Activated CD4-positive, alpha-beta T cell treated with anti-CD3 and anti-CD28 coated beads for 36 hours (primary cell): Measurements from ENCODE around the gene TYK2. TPM values are rescaled to one million over a fixed set of nuclear protein-coding genes. Genes with fewer than 3 reads are reported as not detected.
A peak's percentile ranks its signal among the peaks of the same experiment; 100 is the strongest.

ENCODE experiments used
- ATAC-seq: fragments of 200-7000 bp; cut with Tn5 transposase; one replicate; pipeline ENCODE4 v1.10.0; 2021; ENCODE audit warnings: mild to moderate bottlenecking, moderate library complexity
- CTCF ChIA-PET: fragments of 350-600 bp; sonication (Branson Sonifier 250); formaldehyde crosslinking; loops from one replicate; lab custom pipeline; 2021; ENCODE audit warnings: antibody characterized with exemption; lab: Charles Lee
- POLR2A ChIA-PET: fragments of 350-600 bp; sonication (Branson Sonifier 250); formaldehyde crosslinking; loops from one replicate; lab custom pipeline; 2021; ENCODE audit warnings: antibody characterized with exemption, inconsistent platforms; lab: Charles Lee
- DNase-seq: peaks from one replicate; pipeline ENCODE4 v3.0.0-alpha.2; 2020
- H3K27ac Mint-ChIP-seq: one replicate; pipeline ENCODE4 v1.8.0; 2021; ENCODE audit warnings: mixed read lengths
- H3K27me3 Mint-ChIP-seq: one replicate; pipeline ENCODE4 v1.8.0; 2021; ENCODE audit warnings: mixed read lengths
- H3K36me3 Mint-ChIP-seq: one replicate; pipeline ENCODE4 v1.8.0; 2021; ENCODE audit warnings: low read depth, mixed read lengths
- H3K4me1 Mint-ChIP-seq: one replicate; pipeline ENCODE4 v1.8.0; 2021; ENCODE audit warnings: mixed read lengths
- H3K4me3 Mint-ChIP-seq: one replicate; pipeline ENCODE4 v1.8.0; 2021; ENCODE audit warnings: mild to moderate bottlenecking, moderate library complexity, mixed read lengths
- H3K9me3 Mint-ChIP-seq: one replicate; pipeline ENCODE4 v1.8.0; 2021; ENCODE audit warnings: low read depth, mixed read lengths
- intact Hi-C, 2 experiments: fragments of 100-400 bp; cut with DNase I in 1 of 2; cut with micrococcal nuclease in 1 of 2; formaldehyde crosslinking; loops; one replicate each; pipeline versions ENCODE4 v1.14.2 to v1.15.1; 2022 to 2024; cut with DNase I, micrococcal nuclease
- total RNA-seq, 2 experiments: library from RNA; stranded (reverse); gene quantifications; one replicate each; pipeline ENCODE4 v1.2.3, GENCODE V29; 2021

TYK2 gene
- total RNA-seq, 2 experiments from 2014 or later = 151 to 197 TPM

DNA sequence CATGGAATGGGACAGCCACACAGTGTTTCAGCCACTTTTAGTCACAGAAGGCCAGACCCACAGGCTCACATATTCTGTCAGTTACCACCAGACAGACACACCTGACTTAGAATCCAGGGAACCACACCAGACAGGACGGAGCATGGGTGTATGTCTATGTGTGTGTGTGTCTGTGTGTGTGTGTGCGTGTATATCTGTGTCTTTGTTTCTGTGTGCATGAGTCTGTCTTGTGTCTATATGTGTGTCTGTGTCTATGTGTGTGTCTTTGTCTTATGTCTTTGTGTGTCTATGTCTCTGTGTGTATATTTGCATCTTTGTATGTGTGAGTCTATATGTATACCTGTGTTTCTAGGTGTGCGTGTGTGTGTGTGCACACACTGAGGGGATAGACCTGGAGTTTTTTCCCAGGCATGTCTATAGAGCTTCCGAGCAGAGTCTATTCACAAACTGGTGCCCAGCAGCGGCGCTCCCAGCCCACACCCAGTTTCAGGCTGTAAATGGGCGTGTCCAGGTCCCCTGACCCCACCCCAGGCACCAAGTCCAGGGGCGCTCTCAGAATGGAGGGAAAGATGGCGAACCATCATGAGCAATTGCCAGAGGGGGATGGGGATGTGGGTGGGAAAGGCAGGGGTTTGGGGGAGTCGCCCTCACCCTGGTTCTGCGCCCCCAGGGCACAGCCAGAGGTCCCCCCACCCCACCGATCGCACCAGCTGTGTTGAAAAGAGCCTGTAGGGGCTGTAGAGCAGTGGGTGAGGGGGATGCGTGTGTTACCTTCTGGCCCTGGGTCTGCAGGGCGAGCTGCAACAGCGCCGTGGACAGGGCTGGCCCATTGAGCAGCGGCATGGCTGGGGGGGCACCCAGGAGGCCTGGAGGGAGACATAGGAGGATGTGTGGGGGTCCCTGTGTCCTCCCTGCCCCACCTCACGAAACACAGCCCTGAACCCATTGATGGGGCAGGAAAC is 58.2 kb downstream of the TYK2 start:
- ChIA-PET POLR2A (no interaction called here), CTCF (no interaction called here)
- Mint-ChIP-seq H3K4me1 (no peaks in the 10 kb centered on the region), H3K27me3 (no peaks in the 10 kb centered on the region), H3K9me3 (no peaks in the 10 kb centered on the region), H3K4me3 (no peak overlapping the region), H3K36me3 (peaks cover 28% of the 10 kb centered on the region), H3K27ac (no peak overlapping the region)
- DNase-seq (no peak), ATAC-seq (no peak)
- intact Hi-C loops = no loop called here

- Mint-ChIP-seq H3K9me3 (no peaks in the 10 kb centered on the region), H3K4me3 (no peak overlapping the region), H3K27ac (no peak overlapping the region), H3K4me1 (no peaks in the 10 kb centered on the region), H3K36me3 (peaks cover 31% of the 10 kb centered on the region), H3K27me3 (no peaks in the 10 kb centered on the region)
- ChIA-PET CTCF (no interaction called here), POLR2A (no interaction called here)
- intact Hi-C loops = no loop called here
- ATAC-seq (no peak), DNase-seq (no peak)
Measured at GRCh38 chr19:10321417-10321797, 59.0 kb downstream of the TYK2 start.

DNA sequence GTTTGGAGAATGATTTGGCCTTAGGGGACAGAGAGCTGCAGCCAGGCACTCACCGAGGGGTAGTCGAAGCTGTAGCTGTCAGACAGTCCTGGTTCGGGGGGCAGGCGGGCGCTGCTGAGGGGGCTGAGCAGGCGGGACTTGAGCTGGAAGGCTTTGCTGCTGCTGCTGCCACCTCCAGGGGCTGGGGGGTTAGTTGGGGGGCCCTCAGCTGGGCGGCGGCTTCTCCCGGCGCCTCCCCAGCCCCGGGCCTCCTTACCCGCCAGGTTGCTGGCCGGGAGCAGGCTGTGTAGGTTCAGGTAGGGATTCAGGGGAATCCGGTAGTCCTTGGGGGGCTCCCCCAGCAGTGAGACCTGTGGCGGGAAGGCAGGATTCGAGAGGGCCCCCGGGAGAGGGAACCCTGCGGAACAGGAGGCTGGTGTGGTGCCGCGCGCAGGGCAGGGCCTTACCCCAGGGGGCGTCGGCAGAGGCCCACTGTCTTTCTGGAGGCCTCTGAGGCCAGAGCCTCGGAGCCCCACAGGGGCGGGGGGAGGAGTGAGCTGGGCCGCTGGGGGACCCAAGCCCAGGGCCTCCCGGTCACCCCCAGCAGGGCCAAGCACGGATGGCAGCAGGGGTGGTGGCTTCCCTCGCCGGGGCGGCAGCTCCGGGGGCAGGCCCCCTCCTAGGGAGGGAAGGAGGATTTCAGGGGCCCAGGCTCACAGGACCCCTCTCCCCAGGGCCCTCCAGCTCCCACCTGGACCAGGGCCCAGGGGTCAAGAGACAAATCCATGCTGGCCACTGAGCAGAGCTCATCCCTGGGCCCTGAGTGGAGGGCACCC is 59.6 kb downstream of the TYK2 start:
- no peak for DNase-seq
- Mint-ChIP-seq H3K4me1 (peaks cover 6% of the 10 kb centered on the region), H3K4me3 (no peak overlapping the region), H3K27me3 (no peaks in the 10 kb centered on the region), H3K36me3 (peaks cover 37% of the 10 kb centered on the region), H3K27ac (no peak overlapping the region), H3K9me3 (no peaks in the 10 kb centered on the region)
- CTCF ChIA-PET = no interaction called here
- intact Hi-C loops = no loop called here
- POLR2A ChIA-PET = no interaction called here
- no peak for ATAC-seq

- no peak for ATAC-seq
- Mint-ChIP-seq H3K4me3 (no peak overlapping the region), H3K27me3 (no peaks in the 10 kb centered on the region), H3K9me3 (no peaks in the 10 kb centered on the region), H3K36me3 (peaks cover 37% of the 10 kb centered on the region), H3K4me1 (peaks cover 16% of the 10 kb centered on the region), H3K27ac (no peak overlapping the region)
- no peak for DNase-seq
- intact Hi-C loops = no loop called here
- ChIA-PET CTCF (no interaction called here), POLR2A (interaction anchor here (0.9 to 1.8 kb wide), 3 partner anchors 15 to 61 kb away, joined by 3 to 7 read pairs (median 5); partner anchors contain the start of gene TYK2)
Measured at GRCh38 chr19:10318807-10319682, 61.3 kb downstream of the TYK2 start.

- Mint-ChIP-seq H3K27ac (no peak overlapping the region), H3K4me1 (peaks cover 16% of the 10 kb centered on the region), H3K9me3 (no peaks in the 10 kb centered on the region), H3K36me3 (peaks cover 36% of the 10 kb centered on the region), H3K4me3 (no peak overlapping the region), H3K27me3 (no peaks in the 10 kb centered on the region)
- intact Hi-C loops = loop anchor here in 1 of 2 experiments (2.0 kb wide), 1 partner anchor 57 kb away; no protein-coding TSS in a partner anchor
- ChIA-PET POLR2A (interaction anchor here (1.0 to 1.8 kb wide), 2 partner anchors 16 to 44 kb away, joined by 5 to 7 read pairs; no protein-coding TSS in a partner anchor), CTCF (no interaction called here)
- ATAC-seq (no peak), DNase-seq (no peak)
Measured at GRCh38 chr19:10317857-10318462, 62.4 kb downstream of the TYK2 start.

DNA sequence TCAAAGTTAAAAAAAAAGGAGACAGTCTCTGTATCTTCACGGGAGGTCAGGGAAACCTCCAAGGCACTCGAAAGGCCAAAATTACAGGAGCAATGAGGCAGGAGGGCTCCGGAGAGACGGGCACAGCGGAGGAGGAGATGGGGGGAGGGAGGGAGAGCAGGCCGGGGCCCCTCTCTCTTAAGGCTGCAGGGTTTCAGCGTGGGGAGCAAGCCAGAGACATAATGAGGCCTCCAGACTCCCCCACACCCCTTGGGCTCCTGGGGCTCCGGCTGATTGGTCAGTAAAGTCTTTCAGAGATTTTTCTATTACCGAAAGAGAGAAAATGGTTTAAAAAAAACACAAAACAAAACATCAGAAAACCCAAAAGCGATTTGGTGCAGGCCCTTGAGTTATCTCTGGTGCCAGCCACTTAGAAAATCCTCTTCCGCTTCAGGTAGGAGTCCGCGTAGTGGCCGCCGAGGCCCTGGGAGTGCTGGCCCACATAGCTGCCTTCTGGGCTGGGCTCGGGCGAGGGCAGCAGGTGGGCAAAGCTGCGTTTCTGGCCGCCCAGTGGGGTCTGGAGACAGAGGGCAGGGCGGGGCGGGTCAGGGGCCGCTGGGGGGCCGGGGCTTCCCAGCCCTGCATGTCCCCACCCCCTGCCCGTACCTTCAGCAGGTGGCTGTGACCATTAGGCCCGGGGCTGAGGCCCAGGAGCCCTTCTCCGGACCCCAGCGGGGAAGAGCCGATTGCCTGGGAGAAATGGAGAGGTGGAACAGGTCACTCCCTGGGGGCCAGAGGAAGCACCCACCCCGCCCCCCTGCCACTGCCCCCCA is 63.1 kb downstream of the TYK2 start:
- ChIA-PET POLR2A (interaction anchor here (0.6 to 1.5 kb wide), 3 partner anchors 7 to 108 kb away, joined by 3 to 5 read pairs (median 5); no protein-coding TSS in a partner anchor), CTCF (interaction anchor here (0.9 kb wide), 1 partner anchor 81 kb away, joined by 5 read pairs; no protein-coding TSS in a partner anchor)
- peaks cover 39% of the 10 kb centered on the region for H3K36me3 Mint-ChIP-seq
- ATAC-seq (no peak), DNase-seq (no peak)
- no peak overlapping the region for H3K27ac Mint-ChIP-seq
- peaks cover 16% of the 10 kb centered on the region for H3K4me1 Mint-ChIP-seq
- H3K9me3 Mint-ChIP-seq = no peaks in the 10 kb centered on the region
- intact Hi-C loops = loop anchor here in 1 of 2 experiments (2.0 kb wide), 1 partner anchor 56 kb away; no protein-coding TSS in a partner anchor
- H3K27me3 Mint-ChIP-seq = no peaks in the 10 kb centered on the region
- no peak overlapping the region for H3K4me3 Mint-ChIP-seq

- ATAC-seq (no peak), DNase-seq (peak; percentile 20)
- no peaks in the 10 kb centered on the region for H3K9me3 Mint-ChIP-seq
- no peaks in the 10 kb centered on the region for H3K27me3 Mint-ChIP-seq
- peak overlapping the region; percentile 89 for H3K4me3 Mint-ChIP-seq
- intact Hi-C loops = loop anchor here in 1 of 2 experiments (2.0 kb wide), 1 partner anchor 56 kb away; no protein-coding TSS in a partner anchor
- POLR2A ChIA-PET = interaction anchor here (0.6 to 1.5 kb wide), 3 partner anchors 8 to 107 kb away, joined by 3 to 5 read pairs (median 5); no protein-coding TSS in a partner anchor
- peaks cover 33% of the 10 kb centered on the region for H3K36me3 Mint-ChIP-seq
- CTCF ChIA-PET = interaction anchor here (0.9 kb wide), 1 partner anchor 80 kb away, joined by 5 read pairs; no protein-coding TSS in a partner anchor
- peak overlapping the region; percentile 58 for H3K27ac Mint-ChIP-seq
- H3K4me1 Mint-ChIP-seq = peaks cover 16% of the 10 kb centered on the region
Measured at GRCh38 chr19:10316229-10317044, 63.9 kb downstream of the TYK2 start.

- DNase-seq (peak; percentile 95), ATAC-seq (peak; percentile 94)
- peaks cover 16% of the 10 kb centered on the region for H3K4me1 Mint-ChIP-seq
- ChIA-PET CTCF (interaction anchor here (0.6 kb wide), 1 partner anchor 93 kb away, joined by 3 read pairs; no protein-coding TSS in a partner anchor), POLR2A (interaction anchor here (1.1 to 1.5 kb wide), 2 partner anchors 9 to 11 kb away, joined by 3 to 5 read pairs; no protein-coding TSS in a partner anchor)
- intact Hi-C loops = loop anchor here in 1 of 2 experiments (1.0 to 2.0 kb wide), 2 partner anchors 18 to 55 kb away; partner anchors contain the start of gene RAVER1
- no peaks in the 10 kb centered on the region for H3K27me3 Mint-ChIP-seq
- peak within 1 kb of the TSS; percentile 89 for H3K4me3 Mint-ChIP-seq
- H3K36me3 Mint-ChIP-seq = peaks cover 35% of the 10 kb centered on the region
- peak within 1 kb of the TSS; percentile 80 for H3K27ac Mint-ChIP-seq
- H3K9me3 Mint-ChIP-seq = no peaks in the 10 kb centered on the region
Measured at GRCh38 chr19:10315335-10316214, 64.8 kb downstream of the TYK2 start, which contains the start of gene FDX2. Gene FDX2 (minus strand): TSS chr19:10316015. CDS start chr19:10315996, 19 bp downstream.
